Left kidney (tissue), 8 donors: Measurements from ENCODE around the gene GPHN. TPM values are rescaled to one million over a fixed set of nuclear protein-coding genes. Genes with fewer than 3 reads are reported as not detected.

Experiments
- DNase-seq: peaks from one replicate; pipeline ENCODE4 v3.0.0-alpha.2; 2013
- long read RNA-seq, 8 donors: transcript quantifications; one replicate each; lab custom pipeline, GENCODE V29; 2026
- polyA plus RNA-seq: library from polyadenylated mRNA; unstranded; fragments of 120-200 nt; gene quantifications from one replicate; pipeline ENCODE4 v1.2.1, GENCODE V29; 2013; ENCODE audit not compliant: insufficient read length

Gene GPHN
- polyA plus RNA-seq: 78.2 TPM
- long read RNA-seq, donor 1, full-length matches to known transcripts: 6 of 6 reads
- long read RNA-seq, donor 1, partial matches to known transcripts: 0 of 6 reads
- long read RNA-seq, donor 1, other reads (novel, unspliced or antisense): 0 of 6 reads
- long read RNA-seq, donor 2, full-length matches to known transcripts: 7 of 7 reads
- long read RNA-seq, donor 2, partial matches to known transcripts: 0 of 7 reads
- long read RNA-seq, donor 2, other reads (novel, unspliced or antisense): 0 of 7 reads
- long read RNA-seq, donor 3, full-length matches to known transcripts: 4 of 4 reads
- long read RNA-seq, donor 3, partial matches to known transcripts: 0 of 4 reads
- long read RNA-seq, donor 3, other reads (novel, unspliced or antisense): 0 of 4 reads
- long read RNA-seq, donor 4: 0 reads
- long read RNA-seq, donor 5, full-length matches to known transcripts: 6 of 6 reads
- long read RNA-seq, donor 5, partial matches to known transcripts: 0 of 6 reads
- long read RNA-seq, donor 5, other reads (novel, unspliced or antisense): 0 of 6 reads
- long read RNA-seq, donor 6, partial matches to known transcripts: 9 of 9 reads
- long read RNA-seq, donor 6, other reads (novel, unspliced or antisense): 0 of 9 reads
- long read RNA-seq, donor 7, full-length matches to known transcripts: 9 of 9 reads
- long read RNA-seq, donor 7, partial matches to known transcripts: 0 of 9 reads
- long read RNA-seq, donor 7, other reads (novel, unspliced or antisense): 0 of 9 reads
- long read RNA-seq, donor 8, full-length matches to known transcripts: 3 of 3 reads
- long read RNA-seq, donor 8, partial matches to known transcripts: 0 of 3 reads
- long read RNA-seq, donor 8, other reads (novel, unspliced or antisense): 0 of 3 reads

- peak; percentile 94 for DNase-seq
Measured at GRCh38 chr14:66507722-66508546, at the start of gene GPHN. Gene GPHN (plus strand): TSS chr14:66508147.

GRCh38 chr14:66459603-66460002 is 48.3 kb upstream of the GPHN start:
- DNase-seq: no peak

- no peak for DNase-seq
Measured at GRCh38 chr14:66464261-66464660, 43.7 kb upstream of the GPHN start.

- DNase-seq: no peak
Measured at GRCh38 chr14:66468778-66469367, 39.1 kb upstream of the GPHN start.

GRCh38 chr14:66471584-66471983 is 36.4 kb upstream of the GPHN start:
- no peak for DNase-seq

- DNase-seq: no peak
Measured at GRCh38 chr14:66472251-66472650, 35.7 kb upstream of the GPHN start.

GRCh38 chr14:66473223-66473622 is 34.7 kb upstream of the GPHN start:
- no peak for DNase-seq

- DNase-seq: no peak
Measured at GRCh38 chr14:66476964-66477363, 31.0 kb upstream of the GPHN start.

GRCh38 chr14:66477567-66477966 is 30.4 kb upstream of the GPHN start:
- DNase-seq: no peak

GRCh38 chr14:66482873-66483272 is 25.1 kb upstream of the GPHN start:
- no peak for DNase-seq

- DNase-seq: no peak
Measured at GRCh38 chr14:66483322-66483721, 24.6 kb upstream of the GPHN start.

GRCh38 chr14:66485029-66485428 is 22.9 kb upstream of the GPHN start:
- no peak for DNase-seq

GRCh38 chr14:66485910-66486421 is 22.0 kb upstream of the GPHN start, which contains the start of gene CCDC196:
Gene CCDC196 (plus strand): TSS chr14:66486371. CDS start chr14:66486503, 132 bp downstream.
- no peak for DNase-seq

GRCh38 chr14:66487164-66487563 is 20.8 kb upstream of the GPHN start:
- DNase-seq: no peak

GRCh38 chr14:66490143-66491111 is 17.5 kb upstream of the GPHN start:
- DNase-seq: no peak

GRCh38 chr14:66493750-66494149 is 14.2 kb upstream of the GPHN start:
- no peak for DNase-seq

GRCh38 chr14:66495218-66496098 is 12.5 kb upstream of the GPHN start:
- peak; percentile 73 for DNase-seq

GRCh38 chr14:66496188-66496807 is 11.6 kb upstream of the GPHN start:
- DNase-seq: no peak

- DNase-seq: no peak
Measured at GRCh38 chr14:66496911-66497310, 11.0 kb upstream of the GPHN start.
